Subcutaneous adipose tissue (tissue), 4 donors: Measurements from ENCODE around the gene CRB1. TPM values are rescaled to one million over a fixed set of nuclear protein-coding genes. Genes with fewer than 3 reads are reported as not detected.

Experiments used
- total RNA-seq, 4 donors: library from RNA; depleted of rRNA; stranded (reverse); fragments of >200 nt; gene quantifications; one replicate each; pipeline ENCODE4 v1.1.0, GENCODE V29; 2016
- TF ChIP-seq, protein P1 (sequence below): fragments of 450-650 bp; IDR thresholded peaks from one replicate; pipeline ENCODE4 v1.5.1; 2016; ENCODE audit warnings: low read depth, mild to moderate bottlenecking, control low read depth, antibody characterized with exemption, moderate library complexity

The CRB1 gene
- total RNA-seq, 4 donors from 2014 or later, result 0.34 to 0.94 (median 0.66) TPM; not detected in 1

DNA sequence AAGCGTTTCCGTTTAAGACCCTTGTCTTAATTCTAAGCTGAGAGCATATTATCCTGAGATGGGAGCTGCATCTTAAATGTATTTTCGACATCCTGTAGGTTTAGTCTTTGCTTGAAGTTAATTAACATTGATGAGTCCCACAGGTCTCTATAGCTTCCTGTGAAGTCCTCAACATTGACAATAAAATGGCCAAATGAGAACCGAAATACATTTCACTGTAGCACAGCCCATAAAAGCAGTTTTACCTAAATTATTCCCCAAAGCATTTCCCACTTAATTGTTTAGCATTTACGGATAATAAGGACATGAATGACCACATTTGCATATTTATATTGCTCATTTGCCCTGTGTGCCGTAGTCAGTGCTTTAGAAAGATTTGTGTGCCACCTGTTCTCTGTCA, 116.4 kb downstream of the CRB1 start:
- TF ChIP-seq, protein P1, sequence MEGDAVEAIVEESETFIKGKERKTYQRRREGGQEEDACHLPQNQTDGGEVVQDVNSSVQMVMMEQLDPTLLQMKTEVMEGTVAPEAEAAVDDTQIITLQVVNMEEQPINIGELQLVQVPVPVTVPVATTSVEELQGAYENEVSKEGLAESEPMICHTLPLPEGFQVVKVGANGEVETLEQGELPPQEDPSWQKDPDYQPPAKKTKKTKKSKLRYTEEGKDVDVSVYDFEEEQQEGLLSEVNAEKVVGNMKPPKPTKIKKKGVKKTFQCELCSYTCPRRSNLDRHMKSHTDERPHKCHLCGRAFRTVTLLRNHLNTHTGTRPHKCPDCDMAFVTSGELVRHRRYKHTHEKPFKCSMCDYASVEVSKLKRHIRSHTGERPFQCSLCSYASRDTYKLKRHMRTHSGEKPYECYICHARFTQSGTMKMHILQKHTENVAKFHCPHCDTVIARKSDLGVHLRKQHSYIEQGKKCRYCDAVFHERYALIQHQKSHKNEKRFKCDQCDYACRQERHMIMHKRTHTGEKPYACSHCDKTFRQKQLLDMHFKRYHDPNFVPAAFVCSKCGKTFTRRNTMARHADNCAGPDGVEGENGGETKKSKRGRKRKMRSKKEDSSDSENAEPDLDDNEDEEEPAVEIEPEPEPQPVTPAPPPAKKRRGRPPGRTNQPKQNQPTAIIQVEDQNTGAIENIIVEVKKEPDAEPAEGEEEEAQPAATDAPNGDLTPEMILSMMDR, result no peak

DNA sequence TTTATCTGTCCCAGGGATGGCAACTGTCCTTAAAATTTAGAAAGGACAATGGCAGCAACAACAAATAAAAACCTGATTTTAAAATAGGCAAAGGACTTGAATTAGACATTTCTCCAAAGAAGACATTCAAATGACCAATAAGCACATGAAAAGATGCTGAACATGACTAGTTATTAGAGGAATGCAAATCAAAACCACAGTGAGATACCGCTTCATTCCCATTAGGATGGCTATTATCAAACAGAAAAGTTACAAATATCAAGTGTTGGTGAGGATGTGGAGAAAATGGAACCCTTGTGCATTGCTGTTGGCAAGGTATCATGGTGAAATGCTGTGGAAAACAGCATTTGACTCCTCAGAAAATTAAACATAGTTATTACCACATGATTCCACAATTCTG, 120.7 kb downstream of the CRB1 start:
- TF ChIP-seq, protein P1, result no peak

DNA sequence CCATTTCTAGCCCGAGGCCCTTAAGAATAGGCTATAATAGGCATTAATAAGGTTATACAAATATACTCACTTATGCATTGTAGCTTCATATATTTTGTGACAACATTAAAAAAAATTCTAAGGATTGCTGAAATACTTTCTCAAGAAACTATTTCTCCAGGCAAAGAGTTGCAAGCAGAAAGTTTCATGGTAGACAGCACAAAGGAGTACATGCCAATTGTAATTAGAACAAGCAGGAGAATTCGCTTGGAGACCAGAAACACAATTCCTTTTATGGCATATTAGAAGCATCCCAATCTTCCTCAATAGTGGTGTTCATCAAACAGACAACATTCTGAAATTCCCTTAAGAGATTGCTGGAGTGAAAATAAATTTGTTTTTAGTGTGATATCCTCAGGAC, 122.8 kb downstream of the CRB1 start:
- TF ChIP-seq, protein P1, result no peak

DNA sequence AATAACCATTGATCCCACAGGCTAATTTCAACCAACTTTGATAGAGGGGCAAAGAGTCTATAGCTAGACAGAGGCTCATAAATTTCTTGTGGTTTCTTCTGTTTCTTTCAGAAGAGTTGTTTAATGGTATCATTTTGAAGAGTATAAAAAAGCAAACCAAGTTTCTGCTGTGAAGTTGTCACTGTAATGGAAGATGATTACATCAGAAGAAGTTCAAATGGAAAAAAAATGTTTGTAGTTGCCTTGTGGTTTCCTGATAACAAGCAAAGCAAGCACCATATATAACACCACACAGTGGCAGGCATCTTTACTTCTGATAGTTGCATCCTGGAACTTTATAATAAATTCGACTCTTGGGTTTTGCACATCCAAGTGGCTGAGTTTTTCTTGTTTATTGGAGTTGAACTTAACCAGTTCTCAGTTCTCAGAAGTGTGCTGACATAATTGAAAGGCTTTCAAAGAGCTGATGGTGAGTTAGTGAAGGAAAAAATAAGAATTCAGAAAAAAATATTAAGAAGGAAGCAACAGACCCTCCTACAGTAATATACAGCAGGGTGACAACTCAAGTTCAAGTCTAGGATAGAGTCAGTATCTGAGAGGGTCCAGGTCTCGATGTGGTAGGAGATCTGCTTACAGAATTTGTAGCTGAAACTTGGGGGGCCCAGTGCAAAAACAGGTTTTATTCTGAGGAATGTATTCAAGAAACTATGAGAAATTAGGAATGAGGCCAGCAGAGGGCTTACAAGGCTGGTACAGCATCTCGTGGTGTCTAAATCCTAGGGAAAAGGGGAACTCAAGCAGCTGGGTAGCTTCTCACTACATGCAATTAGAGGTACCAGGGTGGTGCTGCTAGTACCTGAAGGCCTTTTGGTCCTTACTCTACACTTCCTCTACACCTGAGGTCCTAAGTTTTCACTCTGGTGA, 123.5 kb downstream of the CRB1 start:
- TF ChIP-seq, protein P1, result no peak

DNA sequence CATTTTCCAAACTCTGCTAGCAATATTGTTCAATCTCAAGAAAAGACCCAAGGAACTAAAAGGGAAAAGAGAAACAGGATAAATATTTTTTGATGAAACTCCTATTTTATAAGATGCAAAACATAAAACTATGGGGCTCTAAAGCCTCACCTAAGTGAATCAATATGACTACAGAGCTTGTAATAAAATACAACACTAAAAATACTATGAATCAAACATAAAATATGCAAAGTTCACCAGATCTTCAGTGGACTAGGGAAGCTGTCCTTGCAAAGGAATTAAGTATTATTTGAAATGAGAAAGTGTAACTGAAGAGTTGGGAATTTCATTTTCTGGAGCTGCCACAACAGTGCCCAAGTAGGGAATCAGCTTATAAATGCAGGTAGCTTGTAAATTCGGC, 124.5 kb downstream of the CRB1 start:
- TF ChIP-seq, protein P1, result no peak

DNA sequence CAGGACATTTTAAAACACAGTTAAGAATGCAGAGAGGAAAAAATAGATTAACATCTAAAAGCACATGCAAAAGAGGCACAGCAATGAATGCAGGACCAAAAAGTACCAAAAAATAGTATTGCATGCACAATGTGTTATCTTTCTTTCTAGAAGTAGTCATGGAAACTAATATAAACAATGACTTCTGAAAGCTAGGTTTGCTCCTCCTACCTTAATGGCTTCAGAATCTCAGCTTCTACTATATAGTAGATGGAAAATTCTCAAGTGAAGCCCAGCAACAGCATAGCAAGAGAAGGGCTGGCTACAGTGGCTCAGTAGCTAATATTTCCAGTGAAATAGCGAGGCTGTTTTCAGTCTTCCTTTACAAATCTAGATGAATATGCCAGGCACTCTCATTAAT, 125.1 kb downstream of the CRB1 start:
- TF ChIP-seq, protein P1, result no peak

DNA sequence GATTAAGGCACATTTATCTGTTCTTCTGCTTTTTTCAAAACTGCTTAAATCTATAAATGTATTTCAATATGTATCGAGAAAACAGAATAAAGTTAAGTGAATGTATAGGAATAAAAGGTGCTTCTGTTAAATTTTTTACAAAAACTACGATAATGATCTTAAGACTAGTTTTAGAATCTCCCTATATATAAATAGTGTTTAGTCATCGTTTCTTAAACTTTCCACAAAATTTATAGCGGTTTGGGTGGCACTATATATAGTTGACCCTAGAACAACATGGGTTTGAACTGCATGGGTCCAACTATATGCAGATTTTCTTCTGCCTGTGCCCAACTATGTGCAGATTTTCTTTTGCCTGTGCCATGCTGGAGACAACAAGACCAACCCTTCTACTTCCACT, 125.7 kb downstream of the CRB1 start:
- TF ChIP-seq, protein P1, result no peak
